Left renal pelvis (tissue), 4 donors: Measurements from ENCODE around the gene MYCN. TPM values are rescaled to one million over a fixed set of nuclear protein-coding genes. Genes with fewer than 3 reads are reported as not detected.

ENCODE experiments used
- DNase-seq, 4 donors: peaks; one replicate each; pipeline ENCODE4 v3.0.0-alpha.2; 2013; ENCODE audit warnings: low read depth in 4 of 4, low spot score in 3 of 4
- polyA plus RNA-seq, 4 donors: library from polyadenylated mRNA; unstranded; fragments of 120-200 nt; gene quantifications; one replicate each; pipeline ENCODE4 v1.2.1, GENCODE V29; 2013; ENCODE audit not compliant: insufficient read length in 4 of 4

The MYCN gene
- polyA plus RNA-seq, 4 donors, result 6.8 to 37.7 (median 34.3) TPM

GRCh38 chr2:15974565-15975260 lies 34.4 kb downstream of the MYCN start:
- no peak for DNase-seq

DNA sequence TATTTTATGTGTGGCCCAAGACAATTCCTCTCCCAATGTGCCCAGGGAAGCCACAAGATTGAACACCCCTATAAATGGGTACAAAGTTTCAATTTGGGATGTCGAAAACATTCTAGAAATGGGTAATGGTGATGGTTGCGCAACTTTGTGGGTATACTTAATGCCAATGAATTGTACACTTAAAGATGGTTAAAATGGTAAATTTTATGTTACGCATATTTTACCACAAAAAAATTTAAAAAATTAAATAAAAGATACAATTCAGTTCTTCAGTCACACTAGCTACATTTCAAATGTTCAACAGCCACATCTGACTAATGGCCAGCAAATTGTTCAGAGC lies 34.9 kb downstream of the MYCN start:
- no peak for DNase-seq

GRCh38 chr2:15975676-15976075 lies 35.3 kb downstream of the MYCN start:
- DNase-seq, result no peak

GRCh38 chr2:15976354-15976753 lies 36.0 kb downstream of the MYCN start:
- DNase-seq, result no peak

- no peak for DNase-seq
These were observed 38.9 kb downstream of the MYCN start for GRCh38 chr2:15979051-15979758.

DNA sequence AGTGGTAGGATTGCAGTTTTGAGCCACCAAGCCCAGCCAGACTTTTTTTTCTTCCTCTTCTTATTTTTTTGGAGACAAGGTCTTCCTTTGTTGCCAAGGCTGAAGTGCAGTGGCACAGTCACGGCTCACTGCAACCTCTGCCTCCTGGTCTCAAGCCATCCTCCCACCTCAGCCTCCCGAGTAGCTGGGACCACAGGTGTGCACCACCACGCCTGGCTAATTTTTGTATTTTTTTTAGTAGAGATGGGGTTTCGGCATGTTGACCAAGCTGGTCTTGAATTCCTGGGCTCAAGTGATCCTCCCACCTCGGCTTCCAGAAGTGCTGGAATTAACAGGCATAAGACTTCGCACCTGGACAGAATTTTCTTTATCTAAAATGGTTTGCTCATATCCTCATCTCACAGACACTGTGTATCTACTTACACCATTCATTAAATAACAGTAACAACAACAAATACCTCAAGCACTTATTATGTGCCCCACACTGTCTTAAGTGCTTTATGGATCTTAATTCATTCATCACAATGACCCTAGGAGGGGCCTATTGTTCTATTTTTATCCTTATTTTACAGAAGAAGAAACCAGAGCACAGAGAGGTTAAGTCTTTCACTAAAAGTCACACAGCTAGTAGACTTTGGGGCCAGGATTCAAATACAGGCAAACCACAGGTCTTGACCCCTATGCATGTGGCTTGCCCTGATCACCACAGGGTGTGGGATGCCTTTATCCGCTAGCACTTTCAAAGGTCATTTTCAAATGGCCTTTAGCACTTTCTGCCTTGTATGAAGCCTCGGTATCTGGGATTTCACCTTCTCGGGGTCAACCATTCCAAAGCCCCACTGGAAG lies 39.6 kb downstream of the MYCN start:
- no peak for DNase-seq

DNA sequence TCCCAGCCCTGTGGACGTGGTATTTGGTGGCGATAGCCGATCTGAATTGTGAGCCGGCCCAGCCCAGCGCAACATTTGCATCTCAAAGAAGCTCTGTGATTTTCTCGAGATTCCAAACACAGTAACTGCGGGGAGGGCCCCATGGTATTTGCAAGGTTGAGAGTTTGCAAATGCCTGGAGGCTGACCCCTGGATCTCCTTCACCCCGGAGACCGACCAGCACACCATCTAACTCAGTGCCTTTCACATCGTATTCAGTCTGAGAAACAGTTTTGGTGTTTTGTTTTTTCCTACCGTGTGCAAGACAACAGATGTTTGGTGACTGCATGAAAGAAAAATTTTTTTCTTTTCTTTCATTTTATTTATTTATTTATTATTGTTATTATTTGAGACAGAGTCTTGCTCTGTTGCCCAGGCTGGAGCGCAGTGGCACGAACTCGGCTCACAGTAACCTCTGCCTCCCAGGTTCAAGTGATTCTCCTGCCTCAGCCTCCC lies 40.3 kb downstream of the MYCN start:
- no peak for DNase-seq

DNA sequence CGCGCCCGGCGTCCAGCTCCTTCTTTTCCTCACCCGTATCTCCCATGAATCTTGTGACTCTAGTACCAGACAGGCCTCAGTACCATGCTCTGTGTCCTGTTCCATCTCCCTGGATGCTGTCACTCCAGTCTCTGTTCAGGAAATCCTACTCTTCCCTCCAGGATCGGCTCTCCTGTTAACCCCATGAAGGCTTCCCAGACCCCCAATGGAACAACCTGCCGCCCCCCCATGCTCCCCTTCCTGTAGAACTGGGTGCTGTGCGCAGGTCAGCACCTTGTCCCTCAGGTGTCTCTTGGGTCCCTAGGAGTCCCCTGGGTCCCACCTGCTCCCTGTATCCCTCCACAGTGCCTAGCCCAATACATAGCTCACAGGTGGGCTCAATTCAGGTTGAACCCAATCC lies 41.3 kb downstream of the MYCN start:
- no peak for DNase-seq

DNA sequence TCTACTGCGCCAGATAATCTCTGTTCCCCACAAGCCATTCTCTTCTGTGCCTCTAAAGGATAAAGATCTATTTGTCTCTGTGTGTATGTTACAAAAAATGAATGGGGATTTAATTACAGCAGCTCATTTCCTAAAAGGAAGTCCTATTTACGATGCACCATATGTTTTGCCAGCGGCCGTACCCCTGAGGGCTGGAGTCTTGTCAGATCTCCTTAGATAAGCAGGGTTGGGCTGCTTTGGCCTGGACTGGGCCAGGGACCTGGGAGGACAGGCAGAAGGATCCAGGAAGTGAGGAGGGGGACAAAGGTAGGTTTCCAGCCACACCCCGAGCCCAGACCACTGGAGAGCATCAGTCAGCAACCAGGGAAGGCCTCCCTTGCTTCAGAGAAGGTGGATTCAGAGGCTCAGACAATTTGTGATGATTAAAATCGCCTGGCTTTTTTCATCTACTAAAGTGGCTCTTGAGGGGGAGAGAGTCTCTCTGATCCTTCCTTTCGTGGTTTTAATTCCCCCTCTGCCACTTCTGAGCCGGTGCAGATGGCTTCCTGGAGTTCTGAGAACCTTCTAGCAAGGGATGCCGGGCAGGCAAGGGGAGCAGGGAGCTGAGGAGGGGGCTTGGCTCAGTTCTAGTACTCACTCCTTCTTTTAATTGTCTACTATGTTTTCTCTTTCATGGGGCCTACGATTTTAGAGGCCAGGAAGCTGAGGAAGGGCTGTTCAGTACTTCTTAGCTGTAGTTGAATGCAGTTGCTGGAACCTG lies 42.1 kb downstream of the MYCN start:
- DNase-seq, result no peak

- no peak for DNase-seq
These were observed 43.1 kb downstream of the MYCN start for GRCh38 chr2:15983496-15983895.

GRCh38 chr2:15984368-15985255 lies 44.3 kb downstream of the MYCN start:
- no peak for DNase-seq

DNA sequence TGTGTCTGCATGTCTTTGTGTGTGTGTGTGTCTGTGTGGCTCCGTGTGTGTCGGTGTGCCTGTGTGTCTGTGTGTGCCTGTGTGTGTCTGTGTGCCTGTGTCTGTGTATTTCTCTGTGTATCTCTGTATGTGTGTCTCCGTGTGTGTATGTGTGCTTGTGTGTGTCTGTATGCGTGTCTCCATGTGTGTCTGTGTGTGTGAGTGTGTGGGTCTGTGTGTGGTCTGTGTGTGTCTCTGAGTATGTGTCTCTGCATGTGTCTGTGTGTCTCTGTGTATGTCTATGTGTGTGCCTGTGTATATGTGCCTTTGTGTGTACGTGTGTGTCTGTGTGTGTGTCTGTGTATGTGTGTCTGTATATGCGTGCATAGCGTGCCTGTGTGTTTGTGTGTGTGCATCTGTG lies 45.2 kb downstream of the MYCN start:
- DNase-seq, result no peak

DNA sequence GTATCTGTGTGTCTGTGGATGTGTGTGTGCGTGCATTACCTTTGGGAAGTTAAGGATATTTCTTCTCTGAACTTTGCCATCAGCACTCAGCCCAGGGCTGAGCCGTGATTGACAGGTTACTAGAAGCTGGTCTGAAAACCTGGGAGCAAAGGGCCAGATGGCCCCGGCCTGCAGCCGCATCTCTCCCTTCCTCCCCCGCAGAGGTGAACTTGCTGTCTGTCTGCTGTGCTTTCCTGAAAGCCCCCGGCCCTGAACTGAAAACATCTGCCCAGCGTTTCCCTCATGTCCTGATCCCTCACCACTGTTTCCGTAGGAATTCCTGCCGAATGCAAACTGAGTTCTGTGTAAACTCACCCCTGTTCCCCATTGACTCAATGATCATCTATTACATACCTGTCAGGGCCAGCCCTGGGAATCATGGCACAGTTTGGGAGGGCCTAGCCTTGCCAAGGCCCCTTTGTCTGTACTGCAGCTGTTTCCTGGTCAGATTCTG lies 45.8 kb downstream of the MYCN start:
- no peak for DNase-seq

DNA sequence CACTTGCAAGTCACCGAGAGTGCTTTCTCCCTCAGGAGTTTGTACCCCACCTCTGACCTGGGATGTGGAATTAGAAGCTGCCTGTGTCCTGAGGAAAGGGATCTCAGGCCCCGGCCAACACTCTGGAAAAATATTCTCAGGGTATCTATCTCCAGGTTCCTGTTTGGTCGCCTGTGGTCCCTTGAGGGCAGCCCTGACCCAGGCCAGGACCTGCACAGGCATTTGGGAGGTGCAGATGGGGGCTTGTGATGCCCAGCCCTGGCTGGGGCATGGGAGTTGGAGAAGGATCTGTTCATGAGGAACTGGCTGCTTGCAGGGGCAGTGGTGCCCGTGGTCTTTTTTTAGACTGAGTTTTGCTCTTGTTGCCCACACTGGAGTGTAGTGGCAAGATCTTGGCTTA lies 46.3 kb downstream of the MYCN start:
- DNase-seq, result no peak

- DNase-seq, result no peak
These were observed 48.4 kb downstream of the MYCN start for GRCh38 chr2:15988733-15989132.

- no peak for DNase-seq
These were observed 49.2 kb downstream of the MYCN start for GRCh38 chr2:15989559-15989958.

DNA sequence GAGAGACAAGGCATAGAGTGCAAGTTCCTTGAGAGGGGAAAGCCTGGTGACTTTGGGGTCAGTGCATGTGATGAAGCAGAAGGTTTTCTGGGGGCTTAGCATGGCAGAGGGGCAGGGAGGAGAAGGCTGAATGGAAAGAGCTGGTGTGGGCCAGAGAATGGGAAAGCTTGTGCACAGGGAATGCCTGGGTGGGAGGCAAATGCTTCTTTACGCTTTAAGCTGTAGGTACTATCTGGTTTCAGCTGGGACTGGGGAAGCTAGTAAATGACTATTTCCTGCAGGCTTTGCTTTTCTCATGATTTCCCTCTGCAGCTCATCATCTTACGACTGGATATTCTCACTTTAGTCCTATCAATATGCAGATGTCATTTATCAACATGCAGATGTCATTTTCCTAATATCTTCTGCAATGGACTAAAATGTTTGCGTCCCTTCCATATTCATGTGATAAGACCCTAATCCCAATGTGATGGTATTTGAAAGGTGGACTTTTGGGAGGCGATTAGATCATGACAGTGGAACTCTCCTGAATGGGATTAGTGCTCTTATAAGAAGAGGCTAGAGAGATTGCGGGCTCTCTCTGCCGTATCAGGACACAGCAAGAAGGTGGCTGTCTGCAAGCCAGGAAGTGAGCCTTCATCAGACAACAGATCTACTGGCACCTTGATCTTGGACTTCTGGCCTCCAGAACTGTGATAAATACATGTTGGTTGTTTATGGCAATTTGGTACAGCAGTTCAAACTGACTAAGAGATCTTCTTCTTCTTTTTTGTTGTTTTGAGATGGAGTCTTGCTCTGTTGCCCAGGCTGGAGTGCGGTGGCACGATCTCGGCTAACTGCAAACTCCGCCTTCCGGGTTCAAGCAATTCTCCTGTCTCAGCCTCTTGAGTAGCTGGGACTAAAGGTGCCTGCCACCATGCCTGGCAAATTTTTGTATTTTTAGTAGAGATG lies 50.1 kb downstream of the MYCN start:
- DNase-seq, result no peak

DNA sequence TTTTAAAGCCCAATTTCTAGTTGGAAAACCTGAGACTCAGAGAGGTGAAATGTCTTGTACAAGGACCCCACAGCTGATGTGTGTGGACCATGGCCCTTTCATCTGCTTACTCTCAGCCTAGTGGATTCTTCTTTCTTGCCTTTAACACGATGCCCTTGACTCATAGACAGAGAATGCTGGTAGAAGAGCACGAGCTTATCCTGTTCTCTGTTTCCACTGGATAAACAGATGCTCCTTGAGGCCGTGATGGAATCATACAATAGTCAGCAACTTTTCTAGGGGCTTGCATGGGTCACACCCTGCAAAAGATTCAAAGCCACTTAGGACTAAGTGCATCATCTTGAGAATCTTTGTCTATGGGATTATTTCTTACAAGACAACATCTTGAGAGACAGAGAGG lies 50.9 kb downstream of the MYCN start:
- DNase-seq, result no peak
